CD4-positive, alpha-beta T cell treated with Interleukin-6 at 100 ng/mL for 8 hours (primary cell): ENCODE results near the gene HBG2.
"Not testable (repeated sequence)": the region's sequence is repeated elsewhere in the genome, so short reads cannot be mapped to it uniquely, and the experiment has no call there.

ENCODE experiments used
- DNase-seq: peaks from one replicate; pipeline ENCODE4 v3.0.0-alpha.2; 2020; ENCODE audit warnings: mixed read lengths, low spot score

HBG2 gene

DNA sequence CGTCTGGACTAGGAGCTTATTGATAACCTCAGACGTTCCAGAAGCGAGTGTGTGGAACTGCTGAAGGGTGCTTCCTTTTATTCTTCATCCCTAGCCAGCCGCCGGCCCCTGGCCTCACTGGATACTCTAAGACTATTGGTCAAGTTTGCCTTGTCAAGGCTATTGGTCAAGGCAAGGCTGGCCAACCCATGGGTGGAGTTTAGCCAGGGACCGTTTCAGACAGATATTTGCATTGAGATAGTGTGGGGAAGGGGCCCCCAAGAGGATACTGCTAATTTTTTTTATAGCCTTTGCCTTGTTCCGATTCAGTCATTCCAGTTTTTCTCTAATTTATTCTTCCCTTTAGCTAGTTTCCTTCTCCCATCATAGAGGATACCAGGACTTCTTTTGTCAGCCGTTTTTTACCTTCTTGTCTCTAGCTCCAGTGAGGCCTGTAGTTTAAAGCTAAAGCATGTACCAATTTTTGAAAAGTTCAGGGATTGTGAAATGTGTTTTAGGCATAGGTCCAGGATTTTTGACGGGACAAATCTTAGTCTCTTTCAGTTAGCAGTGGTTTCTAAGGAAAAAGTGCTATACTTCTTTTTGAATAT lies 4.7 kb downstream of the HBG2 start, which contains the start of gene HBG1:
TSS of gene HBG1 (minus strand) at position 51 of the 590 bp plus-strand sequence. CDS start 53 bp downstream, outside the sequence.
- DNase-seq, result not testable (repeated sequence)

- not testable (repeated sequence) for DNase-seq
Observed at GRCh38 chr11:5248498-5248897, 6.1 kb downstream of the HBG2 start.

- DNase-seq, result no peak
Observed at GRCh38 chr11:5247472-5248192, 6.9 kb downstream of the HBG2 start.

DNA sequence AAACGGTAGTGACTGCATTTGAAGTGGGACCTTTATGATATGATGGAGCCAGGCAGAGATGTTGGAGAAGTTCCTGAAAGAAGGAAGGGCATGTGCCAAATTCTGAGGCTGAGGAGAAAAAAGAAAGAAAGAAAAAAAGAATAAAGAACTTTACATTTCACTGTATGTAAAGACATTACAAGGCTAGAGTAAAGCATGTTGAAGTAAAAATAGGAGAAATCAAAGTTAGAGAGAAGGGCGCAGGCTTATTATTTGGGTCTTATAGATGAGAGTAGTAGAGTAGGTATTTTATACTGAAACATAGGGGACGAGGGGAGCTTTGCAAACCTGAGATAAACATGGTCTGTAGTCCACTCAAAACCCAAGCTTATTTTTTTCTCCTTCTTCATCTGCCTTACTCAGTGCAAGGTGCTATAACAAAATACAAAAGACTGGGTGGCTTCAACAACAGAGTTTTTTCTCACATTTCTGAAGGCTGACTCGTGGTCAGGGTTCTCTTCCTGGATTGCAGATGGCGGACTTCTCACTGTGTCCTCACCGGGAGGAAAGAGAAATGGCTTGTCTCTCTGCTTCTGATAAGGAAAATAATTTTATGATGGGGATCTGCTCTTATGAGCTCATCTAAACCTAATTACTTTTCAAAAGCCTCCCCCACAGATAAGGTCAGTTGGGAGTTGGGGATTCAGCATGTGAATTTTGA lies 7.7 kb downstream of the HBG2 start:
- DNase-seq, result no peak

GRCh38 chr11:5245155-5245554 lies 9.4 kb downstream of the HBG2 start:
- DNase-seq, result no peak

GRCh38 chr11:5243816-5244180 lies 10.8 kb downstream of the HBG2 start:
- no peak for DNase-seq

DNA sequence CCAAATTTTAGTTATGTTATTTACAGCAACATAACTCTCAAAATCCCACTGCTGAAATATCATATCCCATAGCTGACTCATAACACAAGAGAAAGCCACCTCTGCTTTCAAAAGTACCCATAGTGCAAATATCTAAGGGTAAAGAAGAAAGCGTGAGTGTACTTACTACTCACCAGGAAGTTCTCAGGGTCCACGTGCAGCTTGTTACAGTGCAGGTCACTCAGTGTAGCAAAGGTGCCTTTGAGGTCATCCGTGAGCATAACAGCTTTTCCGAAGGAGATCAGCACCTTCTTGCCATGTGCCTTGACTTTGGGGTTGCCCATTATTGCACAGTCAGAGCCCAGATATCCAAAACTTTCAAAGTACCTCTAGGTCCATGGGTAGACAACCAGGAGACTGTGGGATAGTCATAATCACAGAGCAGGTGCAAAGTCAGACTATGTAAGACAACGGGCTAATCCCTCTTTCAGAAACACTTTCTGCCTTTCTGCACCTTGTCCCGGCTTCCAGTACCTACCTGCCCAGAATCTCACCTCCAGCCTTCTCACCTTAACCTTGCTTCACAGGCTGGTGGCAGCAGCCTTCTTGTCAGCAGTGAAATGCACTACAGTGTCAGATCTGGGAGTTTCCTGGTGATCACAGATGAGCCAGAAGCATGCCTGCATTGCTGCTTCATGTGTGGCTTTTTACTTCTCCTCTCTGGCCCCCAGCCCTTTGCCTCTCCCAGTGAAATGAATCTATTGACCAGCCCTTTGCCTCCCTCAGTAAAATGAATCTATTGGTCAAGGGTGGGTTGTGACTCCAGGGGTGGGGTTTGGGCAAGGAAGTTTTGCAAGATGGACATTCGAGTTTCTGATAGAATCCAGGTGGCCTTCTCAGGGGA lies 11.4 kb downstream of the HBG2 start:
- no peak for DNase-seq

GRCh38 chr11:5242208-5242607 lies 12.4 kb downstream of the HBG2 start:
- DNase-seq, result no peak

- no peak for DNase-seq
Observed at GRCh38 chr11:5241458-5241857, 13.1 kb downstream of the HBG2 start.

DNA sequence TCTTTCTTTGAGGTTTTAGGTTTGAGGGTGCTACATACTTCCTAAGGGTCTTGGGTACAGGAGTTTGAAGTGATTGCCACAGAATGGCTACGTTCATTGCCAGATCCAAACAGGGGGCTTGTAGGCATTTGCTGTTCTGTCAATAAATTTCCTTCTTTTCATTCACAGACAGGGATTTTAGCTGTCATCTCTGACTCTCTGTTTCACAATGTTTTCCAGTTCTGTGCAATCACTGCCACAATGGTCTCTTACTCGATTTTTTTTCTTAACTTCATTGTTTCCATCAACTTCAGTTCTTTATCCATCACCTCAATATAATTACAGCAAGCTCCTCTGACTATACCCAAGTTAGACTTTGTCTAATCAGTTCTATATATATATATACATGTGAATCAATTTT lies 14.1 kb downstream of the HBG2 start:
- DNase-seq, result no peak

- DNase-seq, result no peak
Observed at GRCh38 chr11:5240056-5240455, 14.5 kb downstream of the HBG2 start.

DNA sequence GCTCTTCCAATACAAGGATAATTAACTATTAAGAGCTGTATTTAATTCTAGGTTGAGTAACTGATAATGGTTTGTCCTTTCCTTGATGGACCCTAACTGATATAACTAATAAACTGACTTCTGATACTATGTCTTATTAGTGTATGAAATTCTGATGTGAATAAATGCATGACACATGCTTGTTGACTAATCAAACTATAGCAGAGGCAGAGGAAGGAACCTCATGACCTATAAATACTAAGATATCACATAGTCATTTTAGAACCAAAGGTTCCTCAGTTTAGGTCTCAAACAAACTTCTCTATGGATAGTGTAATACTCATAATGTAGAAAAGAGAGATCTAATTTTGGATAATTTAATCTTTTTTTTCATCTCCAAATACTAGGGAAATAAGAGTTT lies 15.5 kb downstream of the HBG2 start:
- no peak for DNase-seq

- DNase-seq, result no peak
Observed at GRCh38 chr11:5238486-5238885, 16.1 kb downstream of the HBG2 start.

GRCh38 chr11:5237420-5237819 lies 17.2 kb downstream of the HBG2 start:
- DNase-seq, result no peak

GRCh38 chr11:5235364-5236095 lies 19.1 kb downstream of the HBG2 start:
- DNase-seq, result no peak

DNA sequence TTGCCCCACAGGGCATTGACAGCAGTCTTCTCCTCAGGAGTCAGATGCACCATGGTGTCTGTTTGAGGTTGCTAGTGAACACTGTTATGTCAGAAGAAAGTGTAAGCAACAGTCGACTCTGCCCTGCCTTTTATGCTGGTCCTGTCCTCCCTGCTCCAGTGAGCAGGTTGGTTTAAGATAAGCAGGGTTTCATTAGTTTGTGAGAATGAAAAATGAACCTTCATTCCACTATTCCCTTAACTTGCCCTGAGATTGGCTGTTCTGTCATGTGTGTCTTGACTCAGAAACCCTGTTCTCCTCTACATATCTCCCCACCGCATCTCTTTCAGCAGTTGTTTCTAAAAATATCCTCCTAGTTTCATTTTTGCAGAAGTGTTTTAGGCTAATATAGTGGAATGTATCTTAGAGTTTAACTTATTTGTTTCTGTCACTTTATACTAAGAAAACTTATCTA lies 20.2 kb downstream of the HBG2 start, which contains the start of gene HBD:
TSS of gene HBD (minus strand) at position 103 of the 454 bp plus-strand sequence. CDS start at position 53, 50 bp downstream.
- DNase-seq, result no peak

GRCh38 chr11:5233307-5233706 lies 21.3 kb downstream of the HBG2 start:
- DNase-seq, result no peak

DNA sequence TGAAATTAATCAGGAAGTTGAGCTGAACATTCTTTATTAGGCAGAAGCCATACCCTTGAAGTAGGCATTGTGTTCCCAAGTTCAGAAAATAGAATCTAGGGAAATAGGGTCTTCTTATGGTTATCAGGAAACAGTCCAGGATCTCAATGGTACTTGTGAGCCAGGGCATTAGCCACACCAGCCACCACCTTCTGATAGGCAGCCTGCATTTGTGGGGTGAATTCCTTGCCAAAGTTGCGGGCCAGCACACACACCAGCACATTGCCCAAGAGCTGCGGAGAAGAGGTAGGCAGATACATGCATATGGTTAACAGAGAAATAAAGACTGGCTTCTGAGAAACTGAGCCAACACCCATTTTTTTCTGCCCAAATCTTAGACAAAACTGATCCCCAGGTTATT lies 21.8 kb downstream of the HBG2 start:
- no peak for DNase-seq

- no peak for DNase-seq
Observed at GRCh38 chr11:5232176-5232575, 22.4 kb downstream of the HBG2 start.

DNA sequence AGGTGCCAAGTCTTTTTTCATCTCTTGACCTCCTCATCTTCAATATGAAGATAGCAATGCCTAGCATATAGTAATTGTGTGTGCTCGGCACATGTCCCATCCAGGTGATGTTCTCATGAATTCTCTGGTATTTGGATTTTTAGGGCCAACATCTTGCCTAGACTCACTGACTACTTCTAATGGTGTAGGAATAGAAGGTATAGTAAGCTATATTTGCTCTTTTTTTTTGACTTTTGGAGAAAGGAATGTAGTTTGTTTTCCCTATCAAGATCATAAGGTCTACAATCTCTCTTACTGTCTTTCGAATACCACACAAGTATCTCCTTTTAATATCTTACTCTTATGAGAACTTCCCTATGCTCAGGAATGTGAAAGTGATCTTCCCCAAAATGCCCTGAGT lies 23.5 kb downstream of the HBG2 start:
- DNase-seq, result no peak

- no peak for DNase-seq
Observed at GRCh38 chr11:5230266-5230665, 24.3 kb downstream of the HBG2 start.
